Activated T-helper 1 cell treated with anti-CD3 and anti-CD28 coated beads, Interleukin-12 subunit alpha, Interleukin-12 subunit beta, Interleukin-2, Interleukin-4 antibody, amounts not matched to agents 30 ng/mL and 10 ng/mL and 1 ng/mL, durations not matched to agents 14 hours and 24 hours and 36 hours (primary cell): ENCODE measurements around the gene GALNT4. TPM values are rescaled to one million over a fixed set of nuclear protein-coding genes. Genes with fewer than 3 reads are reported as not detected.

Source experiments
- DNase-seq: peaks from one replicate; pipeline ENCODE4 v3.0.0; 2021; ENCODE audit warnings: low spot score
- H3K27ac Mint-ChIP-seq: one replicate; pipeline ENCODE4 v1.8.0; 2021; ENCODE audit warnings: mild to moderate bottlenecking, mixed read lengths
- H3K27me3 Mint-ChIP-seq: one replicate; pipeline ENCODE4 v1.8.0; 2022; ENCODE audit warnings: mild to moderate bottlenecking, moderate library complexity, mixed read lengths; ENCODE audit not compliant: insufficient read depth
- H3K36me3 Mint-ChIP-seq: one replicate; pipeline ENCODE4 v1.8.0; 2021; ENCODE audit warnings: low read depth, mixed read lengths
- H3K4me1 Mint-ChIP-seq: one replicate; pipeline ENCODE4 v1.8.0; 2021; ENCODE audit warnings: low read depth, mixed read lengths
- H3K4me3 Mint-ChIP-seq: one replicate; pipeline ENCODE4 v1.8.0; 2021; ENCODE audit warnings: mild to moderate bottlenecking, moderate library complexity, mixed read lengths
- H3K9me3 Mint-ChIP-seq: one replicate; pipeline ENCODE4 v1.8.0; 2021; ENCODE audit warnings: mixed read lengths
- intact Hi-C: fragments of 100-400 bp; cut with micrococcal nuclease; formaldehyde crosslinking; loops from one replicate; pipeline ENCODE4 v1.15.1; 2024
- total RNA-seq: library from RNA; stranded (reverse); gene quantifications from 2 replicates; pipeline ENCODE4 v1.2.3, GENCODE V29; 2022

The GALNT4 gene
- total RNA-seq, 1 donor from 2014 or later, result 8.7 TPM

GRCh38 chr12:89525305-89525823, 768 bp upstream of the GALNT4 start:
- no peaks in the 10 kb centered on the region for H3K27me3 Mint-ChIP-seq
- peak overlapping the region; percentile 94 for H3K27ac Mint-ChIP-seq
- peaks cover 52% of the 10 kb centered on the region for H3K4me1 Mint-ChIP-seq
- peaks cover 25% of the 10 kb centered on the region for H3K36me3 Mint-ChIP-seq
- H3K4me3 Mint-ChIP-seq, result peak overlapping the region; percentile 92
- DNase-seq, result peak; percentile 40
- intact Hi-C loops, result loop anchor here (5.0 to 10.0 kb wide), 6 partner anchors 133 to 1488 kb away; a partner anchor contains a TSS
- H3K9me3 Mint-ChIP-seq, result no peaks in the 10 kb centered on the region

GRCh38 chr12:89523843-89524540, 604 bp downstream of the GALNT4 start:
- Mint-ChIP-seq H3K27ac (peak overlapping the region; percentile 85), H3K9me3 (no peaks in the 10 kb centered on the region), H3K4me3 (peak overlapping the region; percentile 92), H3K4me1 (peaks cover 44% of the 10 kb centered on the region), H3K36me3 (peaks cover 20% of the 10 kb centered on the region), H3K27me3 (no peaks in the 10 kb centered on the region)
- intact Hi-C loops, result loop anchor here (1.0 to 10.0 kb wide), 4 partner anchors 29 to 389 kb away; no protein-coding TSS in a partner anchor
- no peak for DNase-seq

GRCh38 chr12:89523393-89523792, 1.2 kb downstream of the GALNT4 start:
- peaks cover 20% of the 10 kb centered on the region for H3K36me3 Mint-ChIP-seq
- H3K27me3 Mint-ChIP-seq, result no peaks in the 10 kb centered on the region
- peak overlapping the region; percentile 85 for H3K27ac Mint-ChIP-seq
- H3K4me3 Mint-ChIP-seq, result peak overlapping the region; percentile 92
- peaks cover 46% of the 10 kb centered on the region for H3K4me1 Mint-ChIP-seq
- DNase-seq, result no peak
- no peaks in the 10 kb centered on the region for H3K9me3 Mint-ChIP-seq
- intact Hi-C loops, result loop anchor here (10.0 kb wide), 1 partner anchor 389 kb away; no protein-coding TSS in a partner anchor

DNA sequence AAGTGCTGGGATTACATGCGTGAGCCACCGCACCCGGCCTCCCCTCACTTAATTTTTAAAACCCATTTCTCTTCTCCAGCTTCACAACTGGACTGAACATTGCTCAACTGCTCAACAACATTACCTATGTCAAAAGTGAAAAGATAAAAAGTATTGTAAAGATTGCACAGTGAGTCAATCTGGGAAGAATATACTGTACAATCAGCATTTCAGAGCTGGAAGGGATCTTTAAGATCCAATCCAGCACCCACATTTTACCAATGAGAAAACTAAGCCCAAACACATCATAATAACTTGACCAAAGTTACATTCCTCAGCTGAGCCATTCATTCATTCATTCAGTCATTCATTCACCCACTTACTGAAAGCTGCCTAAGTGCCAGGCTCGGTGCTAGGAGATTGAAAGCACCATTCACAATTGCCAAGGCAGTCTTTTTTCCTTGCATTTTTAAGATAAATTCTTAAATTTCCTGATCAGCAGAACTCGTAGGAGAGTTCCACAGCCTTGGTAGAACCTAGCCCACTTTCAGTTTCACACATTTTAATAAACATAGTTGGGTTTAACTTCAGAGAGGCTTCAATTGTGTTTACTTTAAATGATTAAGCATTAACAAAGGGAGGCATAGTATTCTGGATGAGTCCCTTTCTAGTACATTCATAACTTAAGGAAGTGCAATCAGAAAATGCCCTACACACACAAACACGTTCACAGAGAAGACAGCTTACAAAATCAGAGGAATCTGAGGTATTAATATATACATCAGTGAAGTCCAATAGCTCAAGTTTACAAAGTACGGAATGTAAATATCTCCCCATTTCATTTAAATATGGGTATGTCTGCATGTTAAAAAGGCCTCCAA, 3.0 kb downstream of the GALNT4 start:
- H3K27ac Mint-ChIP-seq, result no peak overlapping the region
- H3K27me3 Mint-ChIP-seq, result no peaks in the 10 kb centered on the region
- no peaks in the 10 kb centered on the region for H3K9me3 Mint-ChIP-seq
- H3K4me3 Mint-ChIP-seq, result peak overlapping the region; percentile 43
- peaks cover 20% of the 10 kb centered on the region for H3K36me3 Mint-ChIP-seq
- no peak for DNase-seq
- intact Hi-C loops, result loop anchor here (1.0 to 10.0 kb wide), 2 partner anchors 9 to 387 kb away; no protein-coding TSS in a partner anchor
- H3K4me1 Mint-ChIP-seq, result peaks cover 45% of the 10 kb centered on the region

DNA sequence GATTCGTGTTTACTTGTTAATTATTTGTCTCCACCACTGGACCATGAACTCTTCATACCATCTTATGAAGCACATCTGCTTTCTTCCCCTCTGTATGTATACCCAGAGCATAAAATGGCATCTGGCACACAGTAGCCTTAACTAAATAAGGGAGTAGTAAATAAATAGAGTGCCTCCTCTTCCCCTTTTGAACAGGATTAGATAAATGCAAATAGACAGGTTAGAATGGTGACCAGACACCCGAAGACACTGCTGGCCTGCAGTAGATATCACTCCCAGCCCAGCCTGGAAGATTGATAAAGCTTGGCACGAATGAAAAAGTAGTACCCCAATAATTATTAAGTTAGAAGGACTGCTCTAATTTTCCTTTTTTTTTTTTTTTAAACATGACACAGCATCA, 6.9 kb downstream of the GALNT4 start:
- DNase-seq, result no peak
- peaks cover 5% of the 10 kb centered on the region for H3K36me3 Mint-ChIP-seq
- H3K4me1 Mint-ChIP-seq, result peaks cover 34% of the 10 kb centered on the region
- H3K9me3 Mint-ChIP-seq, result no peaks in the 10 kb centered on the region
- H3K27ac Mint-ChIP-seq, result no peak overlapping the region
- intact Hi-C loops, result no loop called here
- no peaks in the 10 kb centered on the region for H3K27me3 Mint-ChIP-seq
- H3K4me3 Mint-ChIP-seq, result no peak overlapping the region

GRCh38 chr12:89516633-89517032, 8.0 kb downstream of the GALNT4 start:
- Mint-ChIP-seq H3K4me3 (no peak overlapping the region), H3K27me3 (no peaks in the 10 kb centered on the region), H3K4me1 (peaks cover 26% of the 10 kb centered on the region), H3K9me3 (no peaks in the 10 kb centered on the region), H3K36me3 (peaks cover 5% of the 10 kb centered on the region), H3K27ac (no peak overlapping the region)
- no peak for DNase-seq
- intact Hi-C loops, result no loop called here

DNA sequence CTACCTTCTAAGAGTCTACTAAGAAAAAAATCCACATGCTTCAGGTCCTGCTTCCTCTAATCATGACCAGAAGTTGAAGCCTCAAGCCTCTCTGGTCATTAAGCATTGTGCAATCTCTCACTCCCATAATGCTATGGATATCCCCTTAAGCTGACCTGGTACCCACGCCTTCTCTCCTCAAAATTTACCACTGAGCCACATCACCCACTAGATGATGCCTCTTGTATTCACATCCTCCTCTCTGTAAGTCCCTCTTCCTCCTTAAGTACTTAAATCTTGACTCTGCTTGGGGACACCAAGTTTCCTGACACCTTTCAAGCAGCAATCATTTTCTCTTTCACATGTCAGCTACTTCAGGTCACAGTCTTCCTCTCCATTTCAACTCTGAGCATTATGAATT, 9.8 kb downstream of the GALNT4 start:
- no peak for DNase-seq
- intact Hi-C loops, result no loop called here
- H3K4me3 Mint-ChIP-seq, result no peak overlapping the region
- H3K9me3 Mint-ChIP-seq, result no peaks in the 10 kb centered on the region
- H3K36me3 Mint-ChIP-seq, result peaks cover 1% of the 10 kb centered on the region
- no peaks in the 10 kb centered on the region for H3K27me3 Mint-ChIP-seq
- H3K4me1 Mint-ChIP-seq, result peaks cover 20% of the 10 kb centered on the region
- H3K27ac Mint-ChIP-seq, result no peak overlapping the region

DNA sequence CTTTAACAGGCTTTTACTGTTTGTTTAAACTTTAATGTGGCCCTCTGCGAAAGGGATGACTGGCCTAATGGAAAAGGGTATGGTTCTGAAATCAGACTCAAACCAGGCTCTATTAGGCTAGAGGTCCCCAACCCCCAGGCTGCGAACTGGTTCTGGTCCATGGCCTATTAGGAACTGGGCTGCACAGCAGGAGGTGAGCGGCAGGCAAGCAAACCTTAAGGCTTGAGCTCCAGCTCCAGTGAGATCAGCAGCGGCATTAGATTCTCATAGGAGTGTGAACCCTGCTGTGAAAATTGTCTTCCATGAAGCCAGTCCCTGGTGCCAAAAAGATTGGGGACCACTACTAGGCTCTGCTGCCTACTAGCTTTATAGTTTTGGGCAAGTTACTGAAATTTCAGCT, 11.1 kb downstream of the GALNT4 start:
- Mint-ChIP-seq H3K9me3 (no peaks in the 10 kb centered on the region), H3K27me3 (no peaks in the 10 kb centered on the region), H3K36me3 (peaks cover 1% of the 10 kb centered on the region), H3K4me3 (no peak overlapping the region), H3K27ac (no peak overlapping the region), H3K4me1 (peaks cover 11% of the 10 kb centered on the region)
- DNase-seq, result no peak
- intact Hi-C loops, result no loop called here

- Mint-ChIP-seq H3K4me1 (peaks cover 15% of the 10 kb centered on the region), H3K27ac (no peak overlapping the region), H3K27me3 (no peaks in the 10 kb centered on the region), H3K36me3 (peaks cover 11% of the 10 kb centered on the region), H3K9me3 (no peaks in the 10 kb centered on the region), H3K4me3 (no peak overlapping the region)
- no peak for DNase-seq
- intact Hi-C loops, result no loop called here
Measured at GRCh38 chr12:89507015-89507824, 17.4 kb downstream of the GALNT4 start.

- intact Hi-C loops, result no loop called here
- peaks cover 14% of the 10 kb centered on the region for H3K36me3 Mint-ChIP-seq
- no peak overlapping the region for H3K4me3 Mint-ChIP-seq
Measured at GRCh38 chr12:89506050-89506449, 18.5 kb downstream of the GALNT4 start.

DNA sequence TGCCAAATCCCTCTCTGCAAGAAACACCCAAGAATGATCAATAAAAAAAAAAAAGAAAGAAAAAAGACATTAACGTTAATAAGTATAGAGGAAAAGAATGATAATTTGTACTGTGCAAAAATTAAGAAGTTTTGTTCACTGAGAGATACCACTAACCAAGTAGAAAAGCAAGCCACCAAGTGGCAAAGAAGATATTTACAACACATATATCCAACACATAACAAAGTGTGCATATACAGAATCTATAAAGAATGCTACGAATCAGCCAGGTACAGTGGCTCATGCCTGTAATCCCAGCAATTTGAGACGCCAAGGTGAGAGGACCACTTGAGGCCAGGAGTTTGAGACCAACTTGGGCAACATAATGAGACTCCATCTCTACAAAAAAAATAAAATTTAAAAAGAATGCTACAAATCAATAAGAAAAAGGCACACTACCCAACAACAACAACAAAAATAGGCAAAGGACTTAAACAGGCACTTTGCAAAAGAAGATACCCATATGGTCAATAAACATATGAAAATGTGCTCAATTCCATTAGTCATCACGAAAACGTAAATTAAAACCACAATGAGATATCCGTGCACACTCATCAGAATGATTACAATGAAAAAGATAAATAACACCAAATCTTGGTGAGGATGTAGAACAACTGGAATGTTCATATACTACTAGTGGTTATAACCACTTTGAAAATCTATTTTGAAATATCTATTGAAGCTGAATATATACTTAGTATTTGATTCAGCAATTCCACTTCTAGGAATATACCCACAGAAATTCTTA, 19.8 kb downstream of the GALNT4 start:
- H3K27me3 Mint-ChIP-seq, result no peaks in the 10 kb centered on the region
- H3K9me3 Mint-ChIP-seq, result no peaks in the 10 kb centered on the region
- H3K36me3 Mint-ChIP-seq, result peaks cover 21% of the 10 kb centered on the region
- DNase-seq, result no peak
- H3K4me3 Mint-ChIP-seq, result no peak overlapping the region
- intact Hi-C loops, result no loop called here
- H3K4me1 Mint-ChIP-seq, result peaks cover 15% of the 10 kb centered on the region
- no peak overlapping the region for H3K27ac Mint-ChIP-seq

More at GRCh38 chr12:89506050-89506449, 18.5 kb downstream of the GALNT4 start:
- Mint-ChIP-seq H3K4me1 (peaks cover 15% of the 10 kb centered on the region), H3K27ac (no peak overlapping the region), H3K9me3 (no peaks in the 10 kb centered on the region), H3K27me3 (no peaks in the 10 kb centered on the region)
- DNase-seq, result no peak

DNA sequence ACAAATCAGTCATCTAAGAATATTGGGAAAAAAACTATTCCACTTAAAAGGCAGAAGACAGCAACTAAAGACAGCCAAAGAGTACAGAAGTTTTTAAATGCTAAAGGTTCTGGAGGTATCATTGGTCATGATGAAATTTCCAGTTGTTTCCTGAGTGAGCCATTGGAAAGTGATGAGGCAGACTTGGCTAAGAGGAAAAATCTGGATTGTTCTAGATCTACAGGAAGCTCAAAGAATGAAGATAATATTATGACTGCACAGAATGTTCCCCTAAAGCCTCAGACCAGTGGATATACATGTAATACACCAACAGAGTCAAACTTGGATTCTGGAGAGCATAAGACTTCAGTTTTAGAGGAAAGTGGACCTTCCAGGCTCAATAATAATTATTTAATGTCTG, 22.8 kb downstream of the GALNT4 start:
- Mint-ChIP-seq H3K27me3 (no peaks in the 10 kb centered on the region), H3K36me3 (peaks cover 30% of the 10 kb centered on the region), H3K4me1 (peaks cover 15% of the 10 kb centered on the region), H3K27ac (no peak overlapping the region), H3K4me3 (no peak overlapping the region), H3K9me3 (no peaks in the 10 kb centered on the region)
- no peak for DNase-seq
- intact Hi-C loops, result no loop called here
